K562 (cell line): ENCODE data around the gene ZBTB16. TPM values are rescaled to one million over a fixed set of nuclear protein-coding genes. Genes with fewer than 3 reads are reported as not detected.

Source experiments
- ATAC-seq: fragments of 200-7000 bp; cut with Tn5 transposase; 3 replicates; pipeline ENCODE4 v1.9.1; 2020; ENCODE audit warnings: moderate library complexity
- BruUV-seq: library from RNA; stranded (reverse); fragments of 400-500 nt; replicated peaks from 2 replicates; lab custom pipeline; 2021; lab: Mats Ljungman, UMichigan
- CTCF ChIA-PET: fragments of 300-600 bp; formaldehyde crosslinking; extraction: SDS; loops from one replicate; lab custom pipeline; 2021; ENCODE audit warnings: low intra/inter-chr PET ratio; lab: Yijun Ruan, JAX
- POLR2A ChIA-PET: fragments of 300-600, 350-650 bp; sonication (Branson Sonifier 250); formaldehyde crosslinking; extraction: SDS; loops from one replicate; lab custom pipeline; 2021; ENCODE audit warnings: antibody characterized with exemption, inconsistent platforms; lab: Yijun Ruan, JAX
- DNase-seq, 4 experiments: peaks; one replicate each; pipeline versions ENCODE4 v3.0.0 to v3.0.0-alpha.2; 2011 to 2018; ENCODE audit warnings: low spot score in 3 of 4, mixed read lengths in 3 of 4; ENCODE audit errors: extremely low read depth in 1 of 4
- FAIRE-seq: peaks from 2 replicates; lab custom pipeline; 2011; peaks lifted over from hg19 to GRCh38; lab: Jason Lieb, UNC
- H2AFZ ChIP-seq: 2 replicates; pipeline ENCODE4 v1.6.0; 2011; ENCODE audit warnings: low read depth, low read length, control low read depth, inconsistent platforms
- H3K27ac ChIP-seq: fragments of 200-600 bp; 3 replicates; pipeline ENCODE4 v1.8.0; 2011; ENCODE audit warnings: low read depth, mild to moderate bottlenecking, control low read depth, inconsistent platforms, low read length, moderate library complexity, mixed read lengths; ENCODE audit errors: extremely low read depth
- H3K27me3 ChIP-seq, 2 experiments: fragments of 300-600 bp in 1 of 2; 2 replicates in 1 of 2; 3 replicates in 1 of 2; pipeline versions ENCODE4 v1.6.0 to v1.8.0; 2011; ENCODE audit warnings: inconsistent platforms in 2 of 2, low read length in 2 of 2, mild to moderate bottlenecking in 1 of 2, mixed read lengths in 1 of 2, moderate library complexity in 1 of 2; ENCODE audit not compliant: control insufficient read depth in 2 of 2, insufficient read depth in 2 of 2
- H3K36me3 ChIP-seq: fragments of 300-600 bp; 3 replicates; pipeline ENCODE4 v1.8.0; 2011; ENCODE audit warnings: mild to moderate bottlenecking, low read length, inconsistent platforms; ENCODE audit not compliant: control insufficient read depth, insufficient read depth
- H3K4me1 ChIP-seq, 2 experiments: fragments of 200-600 bp in 1 of 2; replicated peaks in 1 of 2; 2 replicates in 1 of 2; 3 replicates in 1 of 2; pipeline versions ENCODE4 v1.5.1 to v1.8.0; 2011; ENCODE audit warnings: inconsistent platforms in 2 of 2, low read length in 2 of 2, mild to moderate bottlenecking in 1 of 2, mixed read lengths in 1 of 2, moderate library complexity in 1 of 2; ENCODE audit not compliant: control insufficient read depth in 2 of 2, insufficient read depth in 2 of 2
- H3K4me2 ChIP-seq: 2 replicates; pipeline ENCODE4 v1.6.1; 2011; ENCODE audit warnings: low read length, control low read depth, inconsistent platforms, mixed read lengths; ENCODE audit not compliant: insufficient read depth
- H3K4me3 ChIP-seq: fragments of 200-600 bp; sonication (generic), shearing (Covaris generic); 2 replicates; pipeline ENCODE4 v1.5.1; 2016; ENCODE audit warnings: control low read depth, inconsistent platforms
- H3K79me2 ChIP-seq: fragments of 200-600 bp; 3 replicates; pipeline ENCODE4 v1.8.0; 2011; ENCODE audit warnings: low read length, inconsistent platforms; ENCODE audit not compliant: control insufficient read depth, insufficient read depth
- H3K9ac ChIP-seq, 2 experiments: 2 replicates each; pipeline versions ENCODE4 v1.6.0 to v1.6.1; 2011; ENCODE audit warnings: low read depth in 2 of 2, low read length in 2 of 2, control low read depth in 1 of 2, inconsistent platforms in 1 of 2, mild to moderate bottlenecking in 1 of 2, mixed read lengths in 1 of 2; ENCODE audit not compliant: insufficient read depth in 1 of 2
- H3K9me1 ChIP-seq: one replicate; pipeline ENCODE4 v1.6.0; 2011; ENCODE audit warnings: inconsistent platforms, mild to moderate bottlenecking, low read length, moderate library complexity; ENCODE audit not compliant: control insufficient read depth, insufficient read depth
- H3K9me3 ChIP-seq: replicated peaks from 2 replicates; pipeline ENCODE4 v1.5.1; 2011; ENCODE audit warnings: low read depth, low read length, inconsistent platforms; ENCODE audit not compliant: control insufficient read depth, insufficient read depth
- H4K20me1 ChIP-seq: replicated peaks from 2 replicates; pipeline ENCODE4 v1.6.1; 2011; ENCODE audit warnings: low read length, inconsistent platforms, mixed read lengths; ENCODE audit not compliant: control insufficient read depth, insufficient read depth
- ATF1 ChIP-seq, 2 experiments: fragments of 450-650 bp in 1 of 2; IDR thresholded peaks; 2 replicates each; pipeline ENCODE4 v1.6.1; 2016; ENCODE audit warnings: missing compliant biosample characterization in 1 of 2, missing genetic modification characterization in 1 of 2
- BCL6 ChIP-seq: fragments of 250-450 bp; sonication (Bioruptor Pico); IDR thresholded peaks from 2 replicates; pipeline ENCODE4 v1.4.0; 2020
- CBFB ChIP-seq: sonication (generic); formaldehyde crosslinking; IDR thresholded peaks from 2 replicates; pipeline ENCODE4 v1.4.0; 2020; ENCODE audit warnings: mild to moderate bottlenecking, missing genetic modification reagents
- GATA2 ChIP-seq: sonication (generic); formaldehyde crosslinking; IDR thresholded peaks from 2 replicates; pipeline ENCODE4 v1.4.0; 2020; ENCODE audit warnings: mild to moderate bottlenecking, missing genetic modification reagents
- HMGXB4 ChIP-seq: sonication (generic); formaldehyde crosslinking; IDR thresholded peaks from 2 replicates; pipeline ENCODE4 v1.8.1; 2023; ENCODE audit warnings: mild to moderate bottlenecking, missing genetic modification reagents
- ILK ChIP-seq: fragments of 450-650 bp; IDR thresholded peaks from 2 replicates; pipeline ENCODE4 v1.6.1; 2016; ENCODE audit warnings: missing genetic modification characterization, low read depth, mild to moderate bottlenecking, missing compliant biosample characterization, moderate library complexity, borderline replicate concordance
- KLF13 ChIP-seq: fragments of 450-650 bp; IDR thresholded peaks from 2 replicates; pipeline ENCODE4 v1.6.1; 2016; ENCODE audit warnings: missing genetic modification characterization, low read depth, mild to moderate bottlenecking, missing compliant biosample characterization, moderate library complexity, borderline replicate concordance
- KLF16 ChIP-seq: IDR thresholded peaks from 2 replicates; pipeline ENCODE4 v1.6.1; 2016; ENCODE audit warnings: antibody characterized with exemption
- NFYB ChIP-seq: IDR thresholded peaks from 2 replicates; pipeline ENCODE4 v1.6.1; 2011; ENCODE audit warnings: mild to moderate bottlenecking, moderate library complexity; ENCODE audit not compliant: insufficient read length; ENCODE audit errors: extremely low read depth
- RFX7 ChIP-seq: fragments of 250-450 bp; sonication (Bioruptor Pico); IDR thresholded peaks from 2 replicates; pipeline ENCODE4 v1.5.1; 2021; ENCODE audit warnings: mild to moderate bottlenecking
- SMAD2 ChIP-seq: fragments of 150-350 bp; IDR thresholded peaks from 2 replicates; pipeline ENCODE4 v1.6.1; 2014; ENCODE audit warnings: low read depth, mild to moderate bottlenecking, low read length
- SP1 ChIP-seq: sonication (generic); formaldehyde crosslinking; IDR thresholded peaks from 2 replicates; pipeline ENCODE4 v1.8.1; 2022; ENCODE audit warnings: mild to moderate bottlenecking, missing genetic modification reagents
- SPI1 ChIP-seq: IDR thresholded peaks from 2 replicates; pipeline ENCODE4 v1.6.1; 2011; ENCODE audit warnings: low read depth, low read length, control low read depth, borderline replicate concordance
- SRSF7 ChIP-seq: fragments of 200-400 bp; formaldehyde crosslinking; optimal IDR thresholded peaks from 2 replicates; pipeline ENCODE3; 2017; ENCODE audit warnings: mild to moderate bottlenecking, low read depth, low read length
- U2AF2 ChIP-seq: fragments of 200-400 bp; formaldehyde crosslinking; optimal IDR thresholded peaks from 2 replicates; pipeline ENCODE3; 2017; ENCODE audit warnings: low read depth, mild to moderate bottlenecking, low read length
- ZNF175 ChIP-seq: fragments of 200-800 bp; sonication (Bioruptor generic); IDR thresholded peaks from 2 replicates; pipeline ENCODE4 v1.6.1; 2016; ENCODE audit warnings: low read depth, mild to moderate bottlenecking, missing genetic modification characterization, missing compliant biosample characterization
- ZNF282 ChIP-seq: sonication (generic); formaldehyde crosslinking; IDR thresholded peaks from 2 replicates; pipeline ENCODE4 v1.8.1; 2023; ENCODE audit warnings: missing genetic modification reagents
- whole genome bisulfite sequencing: fragments of 100-300 bp; shearing (Covaris generic); methylation state at CpG from one replicate; pipeline ENCODE4 v1.1.6; 2016; ENCODE audit warnings: low coverage, mixed read lengths; ENCODE audit not compliant: insufficient coverage; ENCODE audit errors: missing lambda C conversion rate; 5-methylcytosine and 5-hydroxymethylcytosine counted together
- in situ Hi-C: fragments of 300-500 bp; cut with MboI; formaldehyde crosslinking; loops from 4 replicates; pipeline ENCODE4 v1.15.0; 2018; ENCODE audit warnings: inconsistent platforms, mixed read lengths
- intact Hi-C: fragments of 100-400 bp; cut with micrococcal nuclease; formaldehyde crosslinking; loops from 2 replicates; pipeline ENCODE4 v1.14.2; 2022
- polyA plus RNA-seq, 8 experiments: library from polyadenylated mRNA; depleted of rRNA in 4 of 8; stranded (reverse) in 5 of 8; unstranded in 3 of 8; fragments of >200 nt; fragmentation: Nextera tagmentation in 2 of 8; fragmentation: Illumina TruSeq in 1 of 8; extraction: Ambion mirVana in 2 of 8; extraction: Trizol in 1 of 8; gene quantifications; 2 replicates each; pipeline versions ENCODE4 v1.2.1 to v1.2.3, GENCODE V29; 2011 to 2014; ENCODE audit warnings: inconsistent platforms in 1 of 8, missing spikeins in 1 of 8
- total RNA-seq, 7 experiments: library from RNA; depleted of rRNA in 6 of 7; stranded (reverse); fragments of >200 nt in 6 of 7; fragmentation: Illumina TruSeq in 2 of 7; extraction: Trizol in 2 of 7; gene quantifications; 2 replicates each; pipeline versions ENCODE4 v1.2.1 to v1.2.3, GENCODE V29; 2011 to 2021; ENCODE audit warnings: low replicate concordance in 1 of 7

The ZBTB16 gene
- total and polyA plus RNA-seq, 9 of the 15 experiments (the other 6 are each of a cell fraction or from before 2014, with no cell fraction given), result 0.06 to 0.40 (median 0.24) TPM; not detected in 4

- ChIA-PET POLR2A (interaction anchor here (0.6 to 1.1 kb wide), 3 partner anchors 10 to 254 kb away, joined by 3 read pairs; no protein-coding TSS in a partner anchor), CTCF (no interaction called here)
- whole genome bisulfite sequencing, result 57% methylated on average over 13 of the region's 14 CpGs
- peaks cover 9 to 11% of the 10 kb centered on the region in 2 experiments; a peak in 4 of 5 replicates for H3K4me1 ChIP-seq
- H3K4me2 ChIP-seq, result peak overlapping the region; percentile 46; the same call in 1 of the 2 replicates
- peaks cover 4% of the 10 kb centered on the region for H3K9me1 ChIP-seq
- no peaks in the 10 kb centered on the region for H4K20me1 ChIP-seq
- FAIRE-seq (peak; percentile 67), DNase-seq (peak; percentile 63 to 70 (median 67)), ATAC-seq (peak; percentile 84)
- intact Hi-C loops, result loop anchor here (5.0 kb wide), 1 partner anchor 34 kb away; no protein-coding TSS in a partner anchor
- H3K9me3 ChIP-seq, result no peaks in the 10 kb centered on the region
- no peaks in the 10 kb centered on the region for H3K27me3 ChIP-seq
- no peaks in the 10 kb centered on the region for H3K79me2 ChIP-seq
- H3K27ac ChIP-seq, result peak overlapping the region; percentile 25; the same call in 1 of the 3 replicates
- peak overlapping the region; percentile 98 for H2AFZ ChIP-seq
- no TSS peak for BruUV-seq
- H3K36me3 ChIP-seq, result no peaks in the 10 kb centered on the region
- in situ Hi-C loops, result loop anchor here (25.0 kb wide), 1 partner anchor 939 kb away; the partner anchor contains the start of gene TTC12
- peak overlapping the region; percentile 23 to 31; a peak in 2 of 4 replicates for H3K9ac ChIP-seq
- H3K4me3 ChIP-seq, result no peak overlapping the region
- TF ChIP-seq ZNF175 (CRISPR knock-in tag) (no peak), RFX7 (CRISPR knock-in tag) (no peak), SP1 (CRISPR knock-in tag) (0 out of 2 replicates have a peak, but pooled peaks have one; percentile 21), NFYB (no peak), ZNF282 (CRISPR knock-in tag) (no peak), HMGXB4 (no peak), GATA2 (CRISPR knock-in tag) (no peak), ILK (tag) (no peak), CBFB (CRISPR knock-in tag) (no peak), SPI1 (no peak), SMAD2 (no peak), BCL6 (CRISPR knock-in tag) (no peak), KLF16 (no peak), KLF13 (no peak), ATF1 (CRISPR knock-in tag; IDR thresholded peaks at IDR 0.05) (no peak), ATF1 (tag; IDR thresholded peaks at IDR 0.05) (no peak), SRSF7 (no peak), U2AF2 (no peak)
Measured at GRCh38 chr11:114250993-114251814, 191.7 kb downstream of the ZBTB16 start.
